ENCODE data around the gene ARFGEF3. TPM values are rescaled to one million over a fixed set of nuclear protein-coding genes. Genes with fewer than 3 reads are reported as not detected.

Gene ARFGEF3
- total RNA-seq, 1 experiment from 2014 or later, result 0.71 TPM

DNA sequence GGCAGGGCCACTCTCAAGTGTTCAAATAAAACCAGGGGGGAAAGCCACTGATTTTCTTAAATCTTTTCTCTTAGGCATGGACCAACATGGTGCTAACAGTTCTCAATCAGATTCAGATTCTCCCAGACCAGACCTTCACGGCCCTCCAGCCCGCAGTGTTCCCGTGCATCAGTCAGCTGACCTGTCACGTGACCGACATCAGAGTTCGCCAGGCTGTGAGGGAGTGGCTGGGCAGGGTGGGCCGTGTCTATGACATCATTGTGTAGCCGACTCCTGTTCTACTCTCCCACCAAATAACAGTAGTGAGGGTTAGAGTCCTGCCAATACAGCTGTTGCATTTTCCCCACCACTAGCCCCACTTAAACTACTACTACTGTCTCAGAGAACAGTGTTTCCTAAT, 174.5 kb downstream of the ARFGEF3 start:
- no peak overlapping the region for H3K4me3 ChIP-seq (ENCODE audit: low read depth, low read length, poor library complexity, severe bottlenecking)
- no peaks in the 10 kb centered on the region for H3K4me1 ChIP-seq (ENCODE audit: insufficient read depth, low read length, poor library complexity, severe bottlenecking)
- H3K27me3 ChIP-seq (replicated peaks; ENCODE audit: insufficient read depth, low read depth, low read length, poor library complexity), result no peaks in the 10 kb centered on the region
- POLR2A ChIA-PET (ENCODE audit: low non-redundant PET), result no interaction called here
- no peaks in the 10 kb centered on the region for H3K9me3 ChIP-seq (ENCODE audit: low read depth, low read length, poor library complexity, severe bottlenecking)
- no peak for TF ChIP-seq EZH2 (IDR thresholded peaks at IDR 0.05; ENCODE audit: borderline replicate concordance, low read depth, low read length, poor library complexity, severe bottlenecking)
- TF ChIP-seq, protein P1, sequence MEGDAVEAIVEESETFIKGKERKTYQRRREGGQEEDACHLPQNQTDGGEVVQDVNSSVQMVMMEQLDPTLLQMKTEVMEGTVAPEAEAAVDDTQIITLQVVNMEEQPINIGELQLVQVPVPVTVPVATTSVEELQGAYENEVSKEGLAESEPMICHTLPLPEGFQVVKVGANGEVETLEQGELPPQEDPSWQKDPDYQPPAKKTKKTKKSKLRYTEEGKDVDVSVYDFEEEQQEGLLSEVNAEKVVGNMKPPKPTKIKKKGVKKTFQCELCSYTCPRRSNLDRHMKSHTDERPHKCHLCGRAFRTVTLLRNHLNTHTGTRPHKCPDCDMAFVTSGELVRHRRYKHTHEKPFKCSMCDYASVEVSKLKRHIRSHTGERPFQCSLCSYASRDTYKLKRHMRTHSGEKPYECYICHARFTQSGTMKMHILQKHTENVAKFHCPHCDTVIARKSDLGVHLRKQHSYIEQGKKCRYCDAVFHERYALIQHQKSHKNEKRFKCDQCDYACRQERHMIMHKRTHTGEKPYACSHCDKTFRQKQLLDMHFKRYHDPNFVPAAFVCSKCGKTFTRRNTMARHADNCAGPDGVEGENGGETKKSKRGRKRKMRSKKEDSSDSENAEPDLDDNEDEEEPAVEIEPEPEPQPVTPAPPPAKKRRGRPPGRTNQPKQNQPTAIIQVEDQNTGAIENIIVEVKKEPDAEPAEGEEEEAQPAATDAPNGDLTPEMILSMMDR (conservative IDR thresholded peaks at IDR 0.05; ENCODE audit: low read depth, low read length), result no peak
- no TSS peak for BruUV-seq (replicated peaks)
- H3K36me3 ChIP-seq (ENCODE audit: insufficient read depth, low read length, poor library complexity, severe bottlenecking), result no peaks in the 10 kb centered on the region
- H3K27ac ChIP-seq (ENCODE audit: low read depth, low read length, poor library complexity, severe bottlenecking), result no peak overlapping the region
- no peak for DNase-seq (ENCODE audit: low spot score)
- CTCF ChIA-PET, result no interaction called here
- intact Hi-C loops (cut with micrococcal nuclease; ENCODE audit: unreplicated experiment), result no loop called here

DNA sequence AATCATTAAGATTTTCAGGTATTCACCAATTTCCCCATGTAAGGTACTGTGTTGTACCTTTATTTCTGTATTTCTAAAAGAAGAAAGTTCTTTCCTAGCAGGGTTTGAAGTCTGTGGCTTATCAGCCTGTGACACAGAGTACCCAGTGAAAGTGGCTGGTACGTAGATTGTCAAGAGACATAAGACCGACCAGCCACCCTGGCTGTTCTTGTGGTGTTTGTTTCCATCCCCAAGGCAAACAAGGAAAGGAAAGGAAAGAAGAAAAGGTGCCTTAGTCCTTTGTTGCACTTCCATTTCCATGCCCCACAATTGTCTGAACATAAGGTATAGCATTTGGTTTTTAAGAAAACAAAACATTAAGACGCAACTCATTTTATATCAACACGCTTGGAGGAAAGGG, 175.3 kb downstream of the ARFGEF3 start:
- intact Hi-C loops (cut with micrococcal nuclease; ENCODE audit: unreplicated experiment), result no loop called here
- CTCF ChIA-PET, result no interaction called here

DNA sequence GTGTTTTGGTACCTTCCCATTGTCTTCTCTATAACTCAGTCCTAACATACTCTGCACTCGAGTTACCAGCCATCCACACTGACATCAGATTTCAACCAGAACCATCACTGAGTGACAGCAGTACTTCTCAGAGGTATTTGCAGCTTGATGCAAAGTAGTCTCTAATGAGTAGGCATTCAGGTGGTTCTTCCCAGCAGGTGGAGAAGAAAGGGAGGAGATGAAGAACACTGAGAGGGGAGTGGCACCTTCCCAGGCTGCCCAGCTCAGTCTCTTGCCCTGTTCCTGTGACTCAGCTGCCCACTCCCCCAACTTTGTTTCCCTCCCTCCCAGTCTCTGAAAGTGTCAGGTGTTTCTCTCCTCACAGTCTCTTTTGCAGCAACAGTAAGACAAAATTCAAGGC, 177.3 kb downstream of the ARFGEF3 start:
- CTCF ChIA-PET, result no interaction called here

More for the DNA sequence above, 175.3 kb downstream of the ARFGEF3 start:
- Histone ChIP-seq H3K9me3 (ENCODE audit: low read depth, low read length, poor library complexity, severe bottlenecking) (no peaks in the 10 kb centered on the region), H3K4me3 (ENCODE audit: low read depth, low read length, poor library complexity, severe bottlenecking) (no peak overlapping the region), H3K27ac (ENCODE audit: low read depth, low read length, poor library complexity, severe bottlenecking) (no peak overlapping the region), H3K36me3 (ENCODE audit: insufficient read depth, low read length, poor library complexity, severe bottlenecking) (no peaks in the 10 kb centered on the region), H3K27me3 (replicated peaks; ENCODE audit: insufficient read depth, low read depth, low read length, poor library complexity) (no peaks in the 10 kb centered on the region), H3K4me1 (ENCODE audit: insufficient read depth, low read length, poor library complexity, severe bottlenecking) (no peaks in the 10 kb centered on the region)
- DNase-seq (ENCODE audit: low spot score), result no peak
- no TSS peak for BruUV-seq (replicated peaks)
- no peak for TF ChIP-seq EZH2 (IDR thresholded peaks at IDR 0.05; ENCODE audit: borderline replicate concordance, low read depth, low read length, poor library complexity, severe bottlenecking)
- TF ChIP-seq, protein P1 (conservative IDR thresholded peaks at IDR 0.05; ENCODE audit: low read depth, low read length), result no peak
- POLR2A ChIA-PET (ENCODE audit: low non-redundant PET), result no interaction called here

More for the DNA sequence above, 177.3 kb downstream of the ARFGEF3 start:
- TF ChIP-seq, protein P1 (conservative IDR thresholded peaks at IDR 0.05; ENCODE audit: low read depth, low read length), result no peak
- TF ChIP-seq EZH2 (IDR thresholded peaks at IDR 0.05; ENCODE audit: borderline replicate concordance, low read depth, low read length, poor library complexity, severe bottlenecking), result no peak
- H3K4me1 ChIP-seq (ENCODE audit: insufficient read depth, low read length, poor library complexity, severe bottlenecking), result no peaks in the 10 kb centered on the region
- intact Hi-C loops (cut with micrococcal nuclease; ENCODE audit: unreplicated experiment), result no loop called here
- DNase-seq (ENCODE audit: low spot score), result no peak
- no peaks in the 10 kb centered on the region for H3K27me3 ChIP-seq (replicated peaks; ENCODE audit: insufficient read depth, low read depth, low read length, poor library complexity)
- no peak overlapping the region for H3K4me3 ChIP-seq (ENCODE audit: low read depth, low read length, poor library complexity, severe bottlenecking)
- POLR2A ChIA-PET (ENCODE audit: low non-redundant PET), result no interaction called here
- no peaks in the 10 kb centered on the region for H3K36me3 ChIP-seq (ENCODE audit: insufficient read depth, low read length, poor library complexity, severe bottlenecking)
- BruUV-seq (replicated peaks), result no TSS peak
- no peaks in the 10 kb centered on the region for H3K9me3 ChIP-seq (ENCODE audit: low read depth, low read length, poor library complexity, severe bottlenecking)
- H3K27ac ChIP-seq (ENCODE audit: low read depth, low read length, poor library complexity, severe bottlenecking), result no peak overlapping the region

Data from A673 (cell line).